Hindlimb muscle (tissue), 1 donor: ENCODE results near the gene CDC27. TPM values are rescaled to one million over a fixed set of nuclear protein-coding genes. Genes with fewer than 3 reads are reported as not detected.

Experiments used
- polyA plus RNA-seq: library from polyadenylated mRNA; unstranded; fragments of 120-200 nt; gene quantifications from one replicate; pipeline ENCODE4 v1.2.1, GENCODE V29; 2013; ENCODE audit not compliant: insufficient read length

The CDC27 gene
- polyA plus RNA-seq, 1 donor, result 44.6 TPM

Other genes starting within 250 kb of the CDC27 start
- gene RPRML, start 210.0 kb downstream of the CDC27 start, polyA plus RNA-seq, result 0.36 TPM
- 1,610 TPM for gene MYL4, start 20.1 kb upstream of the CDC27 start, polyA plus RNA-seq
- 10.9 TPM for gene ITGB3, start 64.5 kb upstream of the CDC27 start, polyA plus RNA-seq
- gene EFCAB13, start 134.7 kb upstream of the CDC27 start, polyA plus RNA-seq, result 5.2 TPM